HL-60 (cell line): Measurements from ENCODE around the gene KCND1.

ENCODE experiments used
- DNase-seq, 2 experiments: peaks; one replicate each; pipeline ENCODE4 v3.0.0-alpha.2; 2010 to 2020; ENCODE audit warnings: low read depth in 1 of 2, low spot score in 1 of 2
- H3K27ac ChIP-seq: fragments of 250-450 bp; sonication (Bioruptor Pico); replicated peaks from 2 replicates; pipeline ENCODE4 v1.5.1; 2020; ENCODE audit warnings: mild to moderate bottlenecking, moderate library complexity
- H3K27me3 ChIP-seq: fragments of 250-450 bp; sonication (Bioruptor Pico); 2 replicates; pipeline ENCODE4 v1.5.1; 2021; ENCODE audit warnings: mild to moderate bottlenecking, moderate library complexity; ENCODE audit not compliant: insufficient read depth, poor library complexity, severe bottlenecking
- H3K4me3 ChIP-seq: replicated peaks from 2 replicates; pipeline ENCODE4 v1.5.1; 2011; ENCODE audit warnings: mild to moderate bottlenecking, control low read depth, low read length; ENCODE audit not compliant: insufficient read depth
- CTCF ChIP-seq: IDR thresholded peaks from one replicate; pipeline ENCODE4 v1.5.1; 2011; ENCODE audit warnings: low read length, control low read depth, inconsistent platforms; ENCODE audit not compliant: insufficient read depth
- GABPA ChIP-seq: IDR thresholded peaks from 2 replicates; pipeline ENCODE4 v1.6.1; 2012; ENCODE audit warnings: low read depth
- POLR2AphosphoS5 ChIP-seq: IDR thresholded peaks from 2 replicates; pipeline ENCODE4 v1.6.1; 2012; ENCODE audit warnings: low read depth
- REST ChIP-seq: IDR thresholded peaks from 2 replicates; pipeline ENCODE4 v1.6.1; 2012; ENCODE audit warnings: low read depth; ENCODE audit not compliant: insufficient replicate concordance
- SPI1 ChIP-seq: IDR thresholded peaks from 2 replicates; pipeline ENCODE4 v1.6.1; 2012; ENCODE audit warnings: low read depth, mild to moderate bottlenecking, borderline replicate concordance

The KCND1 gene

GRCh38 chrX:48996969-48997368, 25.3 kb upstream of the KCND1 start:
- DNase-seq: no peak
- TF ChIP-seq GABPA (no peak), REST (peak; percentile 94), SPI1 (no peak)

GRCh38 chrX:48992341-48992740, 20.7 kb upstream of the KCND1 start:
- no peaks in the 10 kb centered on the region for H3K27me3 ChIP-seq
- H3K27ac ChIP-seq: no peak overlapping the region
- no peak overlapping the region for H3K4me3 ChIP-seq
- no peak for TF ChIP-seq SPI1
- no peak for TF ChIP-seq GABPA
- no peak for TF ChIP-seq CTCF
- no peak for TF ChIP-seq POLR2AphosphoS5
- no peak for TF ChIP-seq REST
- DNase-seq: no peak

More at GRCh38 chrX:48996969-48997368, 25.3 kb upstream of the KCND1 start:
- Histone ChIP-seq H3K4me3 (no peak overlapping the region), H3K27ac (no peak overlapping the region), H3K27me3 (no peaks in the 10 kb centered on the region)

GRCh38 chrX:48989483-48989882, 17.8 kb upstream of the KCND1 start:
- Histone ChIP-seq H3K4me3 (no peak overlapping the region), H3K27me3 (no peaks in the 10 kb centered on the region), H3K27ac (no peak overlapping the region)
- DNase-seq: no peak
- TF ChIP-seq GABPA: no peak
- TF ChIP-seq CTCF: no peak
- no peak for TF ChIP-seq REST
- no peak for TF ChIP-seq POLR2AphosphoS5
- no peak for TF ChIP-seq SPI1

- no peak for DNase-seq
- no peak for TF ChIP-seq SPI1
- Histone ChIP-seq H3K4me3 (no peak overlapping the region), H3K27ac (no peak overlapping the region), H3K27me3 (no peaks in the 10 kb centered on the region)
Observed at GRCh38 chrX:48983896-48984295, 12.3 kb upstream of the KCND1 start.
